GM23248 (cell line): ENCODE results near the gene CAMK1D. TPM values are rescaled to one million over a fixed set of nuclear protein-coding genes. Genes with fewer than 3 reads are reported as not detected.

Experiments used
- DNase-seq: peaks from one replicate; pipeline ENCODE4 v3.0.0-alpha.2; 2015
- H2AFZ ChIP-seq: fragments of 200-600 bp; sonication (generic); 2 replicates; pipeline ENCODE4 v1.6.1; 2016; ENCODE audit warnings: antibody characterized with exemption
- H3F3A ChIP-seq: fragments of 200-600 bp; sonication (generic); 2 replicates; pipeline ENCODE4 v1.6.1; 2016; ENCODE audit warnings: mild to moderate bottlenecking, antibody characterized with exemption, mixed run types; ENCODE audit not compliant: insufficient read depth
- H3K27ac ChIP-seq: fragments of 200-600 bp; sonication (generic); 2 replicates; pipeline ENCODE4 v1.5.1; 2016; ENCODE audit warnings: mild to moderate bottlenecking
- H3K27me3 ChIP-seq: fragments of 200-600 bp; sonication (generic); replicated peaks from 2 replicates; pipeline ENCODE4 v1.6.1; 2016; ENCODE audit warnings: mild to moderate bottlenecking; ENCODE audit not compliant: insufficient read depth
- H3K36me3 ChIP-seq: fragments of 200-600 bp; sonication (generic); 2 replicates; pipeline ENCODE4 v1.6.1; 2016; ENCODE audit warnings: low read depth, mild to moderate bottlenecking
- H3K4me1 ChIP-seq: fragments of 200-600 bp; sonication (generic); 2 replicates; pipeline ENCODE4 v1.6.1; 2016; ENCODE audit warnings: mild to moderate bottlenecking; ENCODE audit not compliant: insufficient read depth
- H3K4me2 ChIP-seq: fragments of 200-600 bp; sonication (generic); one replicate; pipeline ENCODE4 v1.6.1; 2016; ENCODE audit warnings: mild to moderate bottlenecking; ENCODE audit not compliant: unreplicated experiment
- H3K4me3 ChIP-seq: fragments of 200-600 bp; sonication (generic); 2 replicates; pipeline ENCODE4 v1.5.1; 2016; ENCODE audit warnings: mild to moderate bottlenecking
- H3K79me2 ChIP-seq: fragments of 200-600 bp; sonication (generic); 2 replicates; pipeline ENCODE4 v1.6.1; 2016; ENCODE audit warnings: mild to moderate bottlenecking; ENCODE audit not compliant: insufficient read depth
- H3K9ac ChIP-seq: fragments of 200-600 bp; sonication (generic); 2 replicates; pipeline ENCODE4 v1.6.1; 2016; ENCODE audit warnings: mild to moderate bottlenecking
- H3K9me2 ChIP-seq: fragments of 200-600 bp; sonication (generic); 2 replicates; pipeline ENCODE4 v1.6.1; 2016; ENCODE audit warnings: mixed run types, mild to moderate bottlenecking, moderate library complexity; ENCODE audit not compliant: insufficient read depth
- H3K9me3 ChIP-seq: fragments of 200-600 bp; sonication (generic); one replicate; pipeline ENCODE4 v1.6.1; 2017; ENCODE audit warnings: low read depth
- H4K20me1 ChIP-seq: fragments of 200-600 bp; sonication (generic); 2 replicates; pipeline ENCODE4 v1.6.0; 2016; ENCODE audit not compliant: insufficient read depth
- EZH2 ChIP-seq: fragments of 200-600 bp; sonication (generic); IDR thresholded peaks from 2 replicates; pipeline ENCODE4 v1.6.1; 2018; ENCODE audit warnings: antibody characterized with exemption, mild to moderate bottlenecking; ENCODE audit not compliant: insufficient read depth, poor library complexity, severe bottlenecking
- EZH2phosphoT487 ChIP-seq: fragments of 200-600 bp; sonication (generic); IDR thresholded peaks from 2 replicates; pipeline ENCODE4 v1.6.1; 2018; ENCODE audit warnings: antibody characterized with exemption, moderate library complexity, mild to moderate bottlenecking, low read depth; ENCODE audit not compliant: insufficient read depth
- WGBS, 2 experiments: methylation state at CpG; one replicate each; pipeline ENCODE4 v1.1.6; 2015 to 2017; ENCODE audit warnings: low lambda C conversion rate in 2 of 2, low coverage in 1 of 2; ENCODE audit errors: missing lambda C conversion rate in 2 of 2; 5-methylcytosine and 5-hydroxymethylcytosine counted together
- in situ Hi-C: fragments of 300-500 bp; cut with MboI; formaldehyde crosslinking; loops from 2 replicates; pipeline ENCODE4 v1.15.0; 2020
- polyA plus RNA-seq: library from polyadenylated mRNA; unstranded; fragments of >200 nt; fragmentation: Nextera tagmentation; extraction: Ambion mirVana; gene quantifications from 2 replicates; pipeline ENCODE4 v1.2.1, GENCODE V29; 2016
- total RNA-seq: library from RNA; depleted of rRNA; stranded (reverse); fragments of >200 nt; shearing (Covaris generic); gene quantifications from 2 replicates; pipeline ENCODE4 v1.2.3, GENCODE V29; 2014

The CAMK1D gene
- total and polyA plus RNA-seq, 2 experiments from 2014 or later = 0.22 to 0.55 TPM

DNA sequence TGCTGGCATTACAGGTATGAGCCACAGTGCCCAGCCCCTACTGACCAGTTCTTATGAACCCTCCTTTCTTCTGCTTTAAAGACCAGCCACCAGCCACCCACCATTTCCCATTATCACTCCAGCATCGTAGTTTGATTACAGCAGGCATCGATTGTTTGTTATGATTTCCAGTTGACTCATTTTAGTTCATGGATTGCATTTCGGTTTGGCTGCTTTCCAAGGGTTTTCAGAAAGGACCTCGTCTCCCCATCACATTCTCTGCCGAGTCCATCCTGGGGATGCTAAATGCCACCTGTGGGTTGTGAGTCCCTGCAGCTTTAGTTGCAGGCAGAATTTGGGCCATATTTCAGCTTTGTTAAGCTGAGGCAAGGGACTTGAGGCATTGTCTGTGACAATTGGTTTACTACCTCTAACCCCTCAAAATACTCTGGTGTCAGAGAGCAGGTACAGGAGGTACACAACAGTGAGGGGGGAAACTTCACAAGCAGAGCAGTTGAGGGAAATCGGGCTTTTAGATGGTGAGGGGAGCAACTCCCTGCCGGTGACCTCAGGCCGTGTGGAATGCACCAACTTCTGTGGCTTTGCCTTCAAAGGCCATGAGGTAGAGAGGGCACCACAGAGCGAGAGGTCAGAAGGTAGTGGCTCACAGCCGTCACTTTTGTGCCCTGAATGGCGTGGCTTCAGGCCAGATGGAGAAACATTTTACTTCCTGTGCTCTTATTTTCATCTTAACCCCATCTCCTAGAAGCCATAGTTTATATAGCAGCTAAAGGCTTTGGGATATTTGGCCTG lies 448.3 kb downstream of the CAMK1D start:
- in situ Hi-C loops = no loop called here
- Histone ChIP-seq H3K27me3 (no peaks in the 10 kb centered on the region), H3K9me3 (no peaks in the 10 kb centered on the region), H4K20me1 (no peaks in the 10 kb centered on the region), H3K4me1 (no peaks in the 10 kb centered on the region), H3K4me2 (no peak overlapping the region), H2AFZ (no peak overlapping the region), H3K4me3 (no peak overlapping the region), H3F3A (no peaks in the 10 kb centered on the region), H3K9ac (no peak overlapping the region), H3K9me2 (no peaks in the 10 kb centered on the region), H3K79me2 (no peaks in the 10 kb centered on the region), H3K27ac (no peak overlapping the region), H3K36me3 (no peaks in the 10 kb centered on the region)
- TF ChIP-seq EZH2phosphoT487 (no peak), EZH2 (no peak)
- 61 to 71% methylated on average over 11 of the region's 11 CpGs for WGBS, 2 experiments
- DNase-seq = no peak

DNA sequence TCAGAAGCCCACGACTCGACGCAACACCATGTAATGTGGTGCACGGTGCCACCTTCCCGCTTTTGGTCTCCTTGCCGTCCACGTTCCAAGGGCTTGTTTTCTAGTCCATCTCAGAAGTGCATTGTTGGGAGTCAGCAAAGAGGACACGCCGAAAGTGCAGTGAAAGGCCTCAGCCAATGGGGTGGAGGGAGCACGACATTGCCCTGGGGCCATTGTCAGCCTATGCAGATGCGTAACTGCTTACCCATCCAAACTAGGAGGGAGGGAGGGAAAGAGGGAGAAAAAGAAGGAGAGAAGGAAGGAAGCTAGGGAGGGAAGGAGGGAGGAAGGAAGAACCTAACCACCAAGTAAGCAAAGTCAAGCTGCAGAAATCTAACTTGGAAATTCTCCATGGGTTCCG lies 449.8 kb downstream of the CAMK1D start:
- Histone ChIP-seq H3K4me1 (no peaks in the 10 kb centered on the region), H3K36me3 (no peaks in the 10 kb centered on the region), H3F3A (no peaks in the 10 kb centered on the region), H3K9ac (no peak overlapping the region), H2AFZ (no peak overlapping the region), H3K4me3 (no peak overlapping the region), H3K9me2 (no peaks in the 10 kb centered on the region), H4K20me1 (no peaks in the 10 kb centered on the region), H3K79me2 (no peaks in the 10 kb centered on the region), H3K4me2 (no peak overlapping the region), H3K27me3 (no peaks in the 10 kb centered on the region), H3K9me3 (no peaks in the 10 kb centered on the region), H3K27ac (no peak overlapping the region)
- in situ Hi-C loops = no loop called here
- no peak for DNase-seq
- no peak for TF ChIP-seq EZH2
- TF ChIP-seq EZH2phosphoT487 = no peak
- WGBS, 2 experiments = 75 to 83% methylated on average over 12 of the region's 12 CpGs

DNA sequence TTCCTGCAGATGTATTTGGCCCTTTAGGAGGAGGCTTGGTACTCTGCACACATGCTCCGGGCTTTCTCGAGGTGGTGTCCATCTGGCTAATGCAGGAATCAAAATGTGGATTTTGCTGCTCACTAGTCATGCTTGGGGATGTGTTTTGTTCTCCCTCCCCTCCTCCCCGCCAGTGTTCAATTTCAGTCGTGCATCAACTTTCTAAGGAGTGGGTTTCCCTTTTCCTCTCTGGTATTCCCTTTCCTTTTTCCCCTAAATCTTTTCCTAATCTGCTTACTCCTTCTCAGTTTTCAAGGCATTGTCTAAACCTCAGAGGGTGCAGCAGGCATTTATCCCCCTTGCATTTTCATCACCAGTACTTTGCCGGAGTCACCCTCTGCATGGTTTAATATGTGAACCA lies 450.4 kb downstream of the CAMK1D start:
- 49 to 53% methylated on average over 4 to 5 of the region's 5 CpGs for WGBS, 2 experiments
- no peaks in the 10 kb centered on the region for H3K9me3 ChIP-seq
- no peak overlapping the region for H3K9ac ChIP-seq
- H4K20me1 ChIP-seq = no peaks in the 10 kb centered on the region
- no peaks in the 10 kb centered on the region for H3F3A ChIP-seq
- no peaks in the 10 kb centered on the region for H3K36me3 ChIP-seq
- H3K9me2 ChIP-seq = no peaks in the 10 kb centered on the region
- H2AFZ ChIP-seq = no peak overlapping the region
- no peak overlapping the region for H3K4me2 ChIP-seq
- DNase-seq = no peak
- no peaks in the 10 kb centered on the region for H3K79me2 ChIP-seq
- no peaks in the 10 kb centered on the region for H3K4me1 ChIP-seq
- no peak for TF ChIP-seq EZH2phosphoT487
- no peak for TF ChIP-seq EZH2
- H3K4me3 ChIP-seq = no peak overlapping the region
- H3K27me3 ChIP-seq = no peaks in the 10 kb centered on the region
- no peak overlapping the region for H3K27ac ChIP-seq
- in situ Hi-C loops = no loop called here

DNA sequence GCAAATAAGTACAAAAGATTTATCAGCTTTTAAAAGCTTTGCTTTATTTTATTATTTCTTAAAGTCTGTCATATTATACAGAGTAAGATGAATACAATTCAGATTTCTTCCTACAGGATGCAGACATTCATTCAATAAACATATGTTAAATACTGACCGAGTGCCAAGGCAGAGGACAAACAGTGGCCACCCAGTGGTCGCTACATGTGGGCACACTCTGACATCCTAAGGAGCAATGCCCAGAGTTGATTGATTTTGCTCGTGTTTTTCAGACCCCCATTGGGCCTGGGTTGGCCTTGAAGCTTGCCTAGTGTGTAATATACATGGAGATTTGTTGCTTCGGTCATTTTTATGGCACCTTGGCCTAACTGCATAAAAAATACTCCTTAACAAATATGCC lies 451.0 kb downstream of the CAMK1D start:
- H3K4me3 ChIP-seq = no peak overlapping the region
- H3K9me3 ChIP-seq = no peaks in the 10 kb centered on the region
- no peaks in the 10 kb centered on the region for H3K36me3 ChIP-seq
- TF ChIP-seq EZH2phosphoT487 (no peak), EZH2 (no peak)
- no peaks in the 10 kb centered on the region for H3F3A ChIP-seq
- no peak overlapping the region for H3K4me2 ChIP-seq
- no peaks in the 10 kb centered on the region for H4K20me1 ChIP-seq
- no peak overlapping the region for H3K27ac ChIP-seq
- in situ Hi-C loops = no loop called here
- DNase-seq = no peak
- H3K9me2 ChIP-seq = no peaks in the 10 kb centered on the region
- WGBS, 2 experiments = 39 to 47% methylated on average over 4 of the region's 4 CpGs
- H3K4me1 ChIP-seq = no peaks in the 10 kb centered on the region
- no peak overlapping the region for H2AFZ ChIP-seq
- H3K79me2 ChIP-seq = no peaks in the 10 kb centered on the region
- H3K27me3 ChIP-seq = no peaks in the 10 kb centered on the region
- no peak overlapping the region for H3K9ac ChIP-seq
